ENCODE data around the gene SELENOK. TPM values are rescaled to one million over a fixed set of nuclear protein-coding genes. Genes with fewer than 3 reads are reported as not detected.

Gene SELENOK
- total RNA-seq, 1 donor from 2014 or later: 23.7 TPM

DNA sequence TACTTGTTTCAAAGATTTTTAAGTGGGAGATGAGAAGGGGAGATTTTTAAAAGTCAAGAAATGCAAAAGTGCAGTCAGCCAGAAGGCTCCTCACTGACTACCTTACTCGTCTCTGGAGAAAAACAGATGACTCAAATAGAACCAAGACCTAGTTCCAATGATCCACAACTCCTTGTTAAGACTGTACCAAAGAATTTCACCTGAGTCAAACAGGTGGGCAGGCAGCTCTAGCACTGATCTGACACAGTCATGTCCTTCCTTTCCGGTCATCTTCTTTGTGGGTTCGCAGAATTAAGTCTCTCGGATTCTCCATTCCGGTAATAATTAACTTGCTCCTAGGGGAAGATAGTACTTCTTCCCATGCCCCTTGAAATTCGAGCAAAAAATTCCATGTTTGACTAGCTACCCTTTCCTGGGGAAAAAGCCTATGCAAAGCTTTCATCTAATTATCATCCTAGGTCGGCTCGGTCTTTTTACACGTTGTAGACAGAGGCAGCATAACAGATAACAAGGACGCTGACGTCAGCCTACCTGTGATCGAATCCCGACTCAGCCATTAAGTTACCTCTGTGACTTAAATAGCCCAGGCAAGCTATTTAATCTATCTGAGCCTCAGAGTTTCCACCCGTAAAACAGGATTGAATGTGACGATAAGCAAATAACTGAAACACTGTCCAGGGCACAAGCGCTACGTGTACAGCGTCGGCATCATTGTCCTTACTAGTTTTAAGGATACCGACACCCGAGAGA lies 758 bp downstream of the SELENOK start:
- TF ChIP-seq CTCF (IDR thresholded peaks at IDR 0.05; ENCODE audit: insufficient read depth, low read length, severe bottlenecking): no peak
- Histone ChIP-seq H3K4me3 (ENCODE audit: low read depth, low read length) (peak overlapping the region; percentile 97), H3K27me3 (ENCODE audit: control insufficient read depth, insufficient read depth, low read length) (no peaks in the 10 kb centered on the region), H3K36me3 (ENCODE audit: control insufficient read depth, insufficient read depth, low read length) (peaks cover 1% of the 10 kb centered on the region)
- FAIRE-seq (no peak), DNase-seq (ENCODE audit: low read depth) (peak; percentile 73)

GRCh38 chr3:53888232-53888631 lies 3.4 kb downstream of the SELENOK start:
- FAIRE-seq (no peak), DNase-seq (ENCODE audit: low read depth) (no peak)
- H3K27me3 ChIP-seq (ENCODE audit: control insufficient read depth, insufficient read depth, low read length): no peaks in the 10 kb centered on the region
- H3K4me3 ChIP-seq (ENCODE audit: low read depth, low read length): no peak overlapping the region
- TF ChIP-seq CTCF (IDR thresholded peaks at IDR 0.05; ENCODE audit: insufficient read depth, low read length, severe bottlenecking): no peak
- H3K36me3 ChIP-seq (ENCODE audit: control insufficient read depth, insufficient read depth, low read length): peaks cover 2% of the 10 kb centered on the region

DNA sequence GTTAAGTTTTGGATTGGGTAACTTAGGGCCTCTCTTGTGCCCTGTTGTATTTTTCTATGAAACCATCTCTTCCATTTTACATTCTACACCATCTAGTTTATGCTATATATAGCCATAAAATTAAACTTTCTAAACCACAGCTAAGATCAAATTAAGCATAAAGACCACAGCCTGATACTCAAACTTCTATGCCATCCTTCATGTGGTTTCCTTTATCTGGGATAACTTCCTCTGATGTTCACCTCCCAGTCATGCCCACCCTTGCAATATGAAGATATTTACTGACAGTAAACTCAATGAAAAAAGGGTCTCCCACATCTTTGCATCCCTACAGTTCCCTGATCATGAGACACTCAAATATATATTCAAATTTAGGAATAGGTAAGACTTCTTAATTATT lies 4.2 kb downstream of the SELENOK start:
- TF ChIP-seq CTCF (IDR thresholded peaks at IDR 0.05; ENCODE audit: insufficient read depth, low read length, severe bottlenecking): no peak
- Histone ChIP-seq H3K36me3 (ENCODE audit: control insufficient read depth, insufficient read depth, low read length) (peaks cover 2% of the 10 kb centered on the region), H3K4me3 (ENCODE audit: low read depth, low read length) (no peak overlapping the region), H3K27me3 (ENCODE audit: control insufficient read depth, insufficient read depth, low read length) (no peaks in the 10 kb centered on the region)
- no peak for FAIRE-seq
- DNase-seq (ENCODE audit: low read depth): no peak

- no peak overlapping the region for H3K4me3 ChIP-seq (ENCODE audit: low read depth, low read length)
- DNase-seq (ENCODE audit: low read depth): peak; percentile 19
- H3K27me3 ChIP-seq (ENCODE audit: control insufficient read depth, insufficient read depth, low read length): no peaks in the 10 kb centered on the region
- no peak for FAIRE-seq
- no peak for TF ChIP-seq CTCF (IDR thresholded peaks at IDR 0.05; ENCODE audit: insufficient read depth, low read length, severe bottlenecking)
- peaks cover 2% of the 10 kb centered on the region for H3K36me3 ChIP-seq (ENCODE audit: control insufficient read depth, insufficient read depth, low read length)
Observed at GRCh38 chr3:53885239-53885638, 6.4 kb downstream of the SELENOK start.

- DNase-seq (ENCODE audit: low read depth) (no peak), FAIRE-seq (no peak)
- Histone ChIP-seq H3K4me3 (ENCODE audit: low read depth, low read length) (no peak overlapping the region), H3K36me3 (ENCODE audit: control insufficient read depth, insufficient read depth, low read length) (peaks cover 4% of the 10 kb centered on the region), H3K27me3 (ENCODE audit: control insufficient read depth, insufficient read depth, low read length) (no peaks in the 10 kb centered on the region)
- no peak for TF ChIP-seq CTCF (IDR thresholded peaks at IDR 0.05; ENCODE audit: insufficient read depth, low read length, severe bottlenecking)
Observed at GRCh38 chr3:53884623-53885022, 7.0 kb downstream of the SELENOK start.

- FAIRE-seq (no peak), DNase-seq (ENCODE audit: low read depth) (no peak)
- no peak for TF ChIP-seq CTCF (IDR thresholded peaks at IDR 0.05; ENCODE audit: insufficient read depth, low read length, severe bottlenecking)
- Histone ChIP-seq H3K27me3 (ENCODE audit: control insufficient read depth, insufficient read depth, low read length) (no peaks in the 10 kb centered on the region), H3K36me3 (ENCODE audit: control insufficient read depth, insufficient read depth, low read length) (peaks cover 7% of the 10 kb centered on the region), H3K4me3 (ENCODE audit: low read depth, low read length) (no peak overlapping the region)
Observed at GRCh38 chr3:53883008-53883407, 8.7 kb downstream of the SELENOK start.
